ENCODE results near the gene EIF4G3.

DNA sequence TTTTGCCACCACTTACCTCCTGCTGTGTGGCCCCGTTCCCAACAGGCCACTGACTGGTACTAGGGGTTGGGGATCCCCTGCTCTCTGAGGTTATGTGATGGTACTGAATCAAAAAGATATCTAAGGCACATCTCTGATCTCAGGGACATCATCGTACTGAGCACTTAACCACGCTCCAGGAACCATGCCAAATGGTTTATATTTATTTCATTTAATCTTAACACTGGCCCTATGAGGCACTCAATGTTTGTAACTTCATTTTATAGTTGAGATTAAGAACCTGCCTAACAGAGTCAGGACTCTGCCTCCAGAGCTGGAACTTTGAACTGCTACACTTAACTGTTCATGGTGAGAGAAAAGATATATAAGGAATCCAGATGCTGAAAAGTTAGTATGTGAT, 291.6 kb downstream of the EIF4G3 start:
- TF ChIP-seq, protein P1, sequence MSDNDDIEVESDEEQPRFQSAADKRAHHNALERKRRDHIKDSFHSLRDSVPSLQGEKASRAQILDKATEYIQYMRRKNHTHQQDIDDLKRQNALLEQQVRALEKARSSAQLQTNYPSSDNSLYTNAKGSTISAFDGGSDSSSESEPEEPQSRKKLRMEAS (IDR thresholded peaks at IDR 0.05), result no peak
- TF ChIP-seq EP300 (IDR thresholded peaks at IDR 0.05; ENCODE audit: borderline replicate concordance) (no peak), RAD21 (IDR thresholded peaks at IDR 0.05; ENCODE audit: low read depth) (no peak)
